ENCODE results near the gene USH1C.

- no peak for TF ChIP-seq POLR2A (IDR thresholded peaks at IDR 0.05)
- TF ChIP-seq, protein P1, sequence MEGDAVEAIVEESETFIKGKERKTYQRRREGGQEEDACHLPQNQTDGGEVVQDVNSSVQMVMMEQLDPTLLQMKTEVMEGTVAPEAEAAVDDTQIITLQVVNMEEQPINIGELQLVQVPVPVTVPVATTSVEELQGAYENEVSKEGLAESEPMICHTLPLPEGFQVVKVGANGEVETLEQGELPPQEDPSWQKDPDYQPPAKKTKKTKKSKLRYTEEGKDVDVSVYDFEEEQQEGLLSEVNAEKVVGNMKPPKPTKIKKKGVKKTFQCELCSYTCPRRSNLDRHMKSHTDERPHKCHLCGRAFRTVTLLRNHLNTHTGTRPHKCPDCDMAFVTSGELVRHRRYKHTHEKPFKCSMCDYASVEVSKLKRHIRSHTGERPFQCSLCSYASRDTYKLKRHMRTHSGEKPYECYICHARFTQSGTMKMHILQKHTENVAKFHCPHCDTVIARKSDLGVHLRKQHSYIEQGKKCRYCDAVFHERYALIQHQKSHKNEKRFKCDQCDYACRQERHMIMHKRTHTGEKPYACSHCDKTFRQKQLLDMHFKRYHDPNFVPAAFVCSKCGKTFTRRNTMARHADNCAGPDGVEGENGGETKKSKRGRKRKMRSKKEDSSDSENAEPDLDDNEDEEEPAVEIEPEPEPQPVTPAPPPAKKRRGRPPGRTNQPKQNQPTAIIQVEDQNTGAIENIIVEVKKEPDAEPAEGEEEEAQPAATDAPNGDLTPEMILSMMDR (IDR thresholded peaks at IDR 0.05) = no peak
Measured at GRCh38 chr11:17517186-17517585, 27.0 kb downstream of the USH1C start.

All from tibial nerve (tissue), 3 donors.